Peyer's patch (tissue), 4 donors: ENCODE data around the gene FGF10. TPM values are rescaled to one million over a fixed set of nuclear protein-coding genes. Genes with fewer than 3 reads are reported as not detected.
A peak's percentile ranks its signal among the peaks of the same experiment; 100 is the strongest.

Source experiments
- DNase-seq, 3 donors: peaks; one replicate each; pipeline ENCODE4 v3.0.0-alpha.2; 2017 to 2019
- H3K27ac ChIP-seq, 4 donors: fragments of 200-600 bp; sonication (generic); one replicate each; pipeline ENCODE4 v1.5.1; 2016 to 2019
- H3K27me3 ChIP-seq, 2 donors: fragments of 200-600 bp; sonication (generic); one replicate each; pipeline ENCODE4 v1.5.1; 2019
- H3K36me3 ChIP-seq, 3 donors: fragments of 200-600 bp; sonication (generic); one replicate each; pipeline ENCODE4 v1.5.1; 2016 to 2019
- H3K4me1 ChIP-seq, 4 donors: fragments of 200-600 bp; sonication (generic); one replicate each; pipeline ENCODE4 v1.5.1; 2016 to 2019
- H3K4me3 ChIP-seq, 4 donors: fragments of 200-600 bp; sonication (generic); 1 replicate in 3 of 4; 2 replicates in 1 of 4; pipeline ENCODE4 v1.5.1; 2016 to 2019; ENCODE audit warnings: mild to moderate bottlenecking in 1 of 4
- H3K9me3 ChIP-seq, 4 donors: fragments of 200-600 bp; sonication (generic); one replicate each; pipeline ENCODE4 v1.5.1; 2016 to 2019; ENCODE audit warnings: mild to moderate bottlenecking in 1 of 4
- CTCF ChIP-seq, 6 experiments: fragments of 450-650 bp in 4 of 6; fragments of 200-600 bp in 2 of 6; sonication (generic) in 1 of 6; IDR thresholded peaks; one replicate each; pipeline ENCODE4 v1.5.1; 2017 to 2019; ENCODE audit warnings: antibody characterized with exemption in 6 of 6, mild to moderate bottlenecking in 3 of 6, moderate library complexity in 1 of 6
- POLR2A ChIP-seq, 2 donors: fragments of 450-650 bp; IDR thresholded peaks; one replicate each; pipeline ENCODE4 v1.5.1; 2017; ENCODE audit warnings: antibody characterized with exemption in 2 of 2, mild to moderate bottlenecking in 2 of 2, moderate library complexity in 2 of 2
- total RNA-seq, 4 donors: library from RNA; depleted of rRNA; stranded (reverse); fragments of >200 nt; gene quantifications; one replicate each; pipeline ENCODE4 v1.1.0, GENCODE V29; 2016

FGF10 gene
- total RNA-seq, 4 donors from 2014 or later: 0.53 to 10.9 (median 4.8) TPM

GRCh38 chr5:44398382-44398781 is 9.2 kb upstream of the FGF10 start:
- Histone ChIP-seq H3K27ac (no peak overlapping the region), H3K36me3 (no peaks in the 10 kb centered on the region), H3K4me3 (no peak overlapping the region), H3K4me1 (no peaks in the 10 kb centered on the region), H3K9me3 (no peaks in the 10 kb centered on the region), H3K27me3 (no peaks in the 10 kb centered on the region)
- TF ChIP-seq POLR2A (IDR thresholded peaks at IDR 0.05): no peak
- TF ChIP-seq CTCF (IDR thresholded peaks at IDR 0.05): no peak
- DNase-seq: no peak

- Histone ChIP-seq H3K36me3 (no peaks in the 10 kb centered on the region), H3K4me1 (no peaks in the 10 kb centered on the region), H3K27ac (no peak overlapping the region), H3K9me3 (no peaks in the 10 kb centered on the region), H3K27me3 (no peaks in the 10 kb centered on the region), H3K4me3 (no peak overlapping the region)
- no peak for TF ChIP-seq POLR2A (IDR thresholded peaks at IDR 0.05)
- TF ChIP-seq CTCF (IDR thresholded peaks at IDR 0.05): no peak
- no peak for DNase-seq
Observed at GRCh38 chr5:44396312-44396711, 7.1 kb upstream of the FGF10 start.

GRCh38 chr5:44390351-44390750 is 1.1 kb upstream of the FGF10 start:
- H3K27ac ChIP-seq: no peak overlapping the region
- H3K4me1 ChIP-seq: no peaks in the 10 kb centered on the region
- H3K36me3 ChIP-seq: no peaks in the 10 kb centered on the region
- no peaks in the 10 kb centered on the region for H3K9me3 ChIP-seq
- no peak overlapping the region for H3K4me3 ChIP-seq
- no peak for DNase-seq
- no peak for TF ChIP-seq POLR2A (IDR thresholded peaks at IDR 0.05)
- no peak for TF ChIP-seq CTCF (IDR thresholded peaks at IDR 0.05)
- H3K27me3 ChIP-seq: no peaks in the 10 kb centered on the region

GRCh38 chr5:44389823-44390143 is 563 bp upstream of the FGF10 start:
- Histone ChIP-seq H3K27ac (no peak overlapping the region), H3K4me3 (peak overlapping the region; percentile 15 to 43 (median 26)), H3K36me3 (no peaks in the 10 kb centered on the region), H3K9me3 (no peaks in the 10 kb centered on the region), H3K27me3 (no peaks in the 10 kb centered on the region), H3K4me1 (no peaks in the 10 kb centered on the region)
- TF ChIP-seq CTCF (IDR thresholded peaks at IDR 0.05): no peak
- TF ChIP-seq POLR2A (IDR thresholded peaks at IDR 0.05): no peak
- no peak for DNase-seq

- Histone ChIP-seq H3K4me1 (no peaks in the 10 kb centered on the region), H3K27me3 (no peaks in the 10 kb centered on the region), H3K36me3 (no peaks in the 10 kb centered on the region), H3K9me3 (no peaks in the 10 kb centered on the region), H3K4me3 (peak overlapping the region; percentile 4 to 43 (median 26)), H3K27ac (peak overlapping the region; percentile 15 to 46 (median 22))
- peak in 2 of 3 donors; percentile 45 to 47 for DNase-seq
- TF ChIP-seq CTCF (IDR thresholded peaks at IDR 0.05) (no peak), POLR2A (IDR thresholded peaks at IDR 0.05) (no peak)
Observed at GRCh38 chr5:44388321-44389089, 715 bp downstream of the FGF10 start.
